GM23338 (cell line): ENCODE results near the gene ZNF512. TPM values are rescaled to one million over a fixed set of nuclear protein-coding genes. Genes with fewer than 3 reads are reported as not detected.

Source experiments
- ATAC-seq: fragments of 200-7000 bp; cut with Tn5 transposase; 3 replicates; pipeline ENCODE4 v1.9.1; 2020
- DNase-seq: peaks from one replicate; pipeline ENCODE4 v3.0.0-alpha.2; 2015; ENCODE audit warnings: low spot score
- H2AFZ ChIP-seq: fragments of 200-600 bp; sonication (generic); 2 replicates; pipeline ENCODE4 v1.8.0; 2016; ENCODE audit warnings: antibody characterized with exemption, mild to moderate bottlenecking, moderate library complexity
- H3F3A ChIP-seq: fragments of 200-600 bp; sonication (generic); replicated peaks from 2 replicates; pipeline ENCODE4 v1.8.0; 2017; ENCODE audit warnings: antibody characterized with exemption, mixed run types, low read depth
- H3K27ac ChIP-seq: fragments of 200-600 bp; sonication (generic); 2 replicates; pipeline ENCODE4 v1.6.1; 2016; ENCODE audit warnings: low read depth
- H3K27me3 ChIP-seq: fragments of 200-600 bp; sonication (generic); 2 replicates; pipeline ENCODE4 v1.8.0; 2016; ENCODE audit warnings: mild to moderate bottlenecking, mixed run types, moderate library complexity; ENCODE audit not compliant: insufficient read depth
- H3K36me3 ChIP-seq: fragments of 200-600 bp; sonication (generic); 2 replicates; pipeline ENCODE4 v1.8.0; 2016; ENCODE audit warnings: mild to moderate bottlenecking; ENCODE audit not compliant: insufficient read depth
- H3K4me1 ChIP-seq: fragments of 200-600 bp; sonication (generic); 2 replicates; pipeline ENCODE4 v1.8.0; 2016; ENCODE audit warnings: mild to moderate bottlenecking, moderate library complexity; ENCODE audit not compliant: insufficient read depth
- H3K4me2 ChIP-seq: fragments of 200-600 bp; sonication (generic); 2 replicates; pipeline ENCODE4 v1.7.1; 2017; ENCODE audit warnings: mixed run types
- H3K4me3 ChIP-seq: fragments of 200-600 bp; sonication (generic); 2 replicates; pipeline ENCODE4 v1.6.1; 2016; ENCODE audit warnings: mixed run types
- H3K79me2 ChIP-seq: fragments of 200-600 bp; sonication (generic); replicated peaks from 2 replicates; pipeline ENCODE4 v1.8.0; 2017; ENCODE audit warnings: mild to moderate bottlenecking; ENCODE audit not compliant: insufficient read depth
- H3K9me2 ChIP-seq: fragments of 200-600 bp; sonication (generic); 2 replicates; pipeline ENCODE4 v1.8.0; 2017; ENCODE audit not compliant: insufficient read depth
- H4K20me1 ChIP-seq: fragments of 200-600 bp; sonication (generic); replicated peaks from 2 replicates; pipeline ENCODE4 v1.8.0; 2017; ENCODE audit warnings: mild to moderate bottlenecking; ENCODE audit not compliant: insufficient read depth
- H3K27ac Mint-ChIP-seq: 2 replicates; pipeline ENCODE4 v1.8.0; 2020; ENCODE audit warnings: inconsistent platforms, mild to moderate bottlenecking, moderate library complexity, mixed read lengths
- H3K27me3 Mint-ChIP-seq: 3 replicates; pipeline ENCODE4 v1.8.0; 2022; ENCODE audit warnings: low read depth, mild to moderate bottlenecking, moderate library complexity, mixed read lengths, inconsistent platforms; ENCODE audit not compliant: insufficient read depth, poor library complexity
- H3K36me3 Mint-ChIP-seq: 3 replicates; pipeline ENCODE4 v1.8.0; 2021; ENCODE audit warnings: low read depth, mild to moderate bottlenecking, inconsistent platforms, moderate library complexity, mixed read lengths
- H3K4me1 Mint-ChIP-seq: 3 replicates; pipeline ENCODE4 v1.8.0; 2020; ENCODE audit warnings: mild to moderate bottlenecking, inconsistent platforms, mixed read lengths
- H3K4me3 Mint-ChIP-seq: 3 replicates; pipeline ENCODE4 v1.8.0; 2021; ENCODE audit warnings: moderate library complexity, mild to moderate bottlenecking, inconsistent platforms, mixed read lengths
- H3K9me3 Mint-ChIP-seq: 3 replicates; pipeline ENCODE4 v1.8.0; 2020; ENCODE audit warnings: moderate library complexity, mild to moderate bottlenecking, inconsistent platforms, mixed read lengths
- CREB1 ChIP-seq: fragments of 250-450 bp; sonication (Bioruptor Pico); IDR thresholded peaks from 2 replicates; pipeline ENCODE4 v1.5.0; 2020; ENCODE audit warnings: low read depth, mild to moderate bottlenecking, moderate library complexity
- CTCF ChIP-seq, 2 experiments: fragments of 200-600 bp in 1 of 2; sonication (generic) in 1 of 2; conservative IDR thresholded peaks; 2 replicates each; pipeline versions ENCODE4 v1.5.1 to v1.6.1; 2016 to 2017; ENCODE audit warnings: antibody characterized with exemption in 2 of 2, low read depth in 2 of 2, mild to moderate bottlenecking in 2 of 2, moderate library complexity in 1 of 2
- ETS1 ChIP-seq: IDR thresholded peaks from 2 replicates; pipeline ENCODE4 v1.6.1; 2016; ENCODE audit warnings: antibody characterized with exemption
- EZH2 ChIP-seq: fragments of 200-600 bp; sonication (generic); IDR thresholded peaks from one replicate; pipeline ENCODE4 v1.8.0; 2017; ENCODE audit warnings: antibody characterized with exemption, mild to moderate bottlenecking, low read depth; ENCODE audit not compliant: unreplicated experiment
- EZH2phosphoT487 ChIP-seq: fragments of 200-600 bp; sonication (generic); IDR thresholded peaks from one replicate; pipeline ENCODE4 v1.8.1; 2018; ENCODE audit warnings: antibody characterized with exemption; ENCODE audit not compliant: unreplicated experiment
- JUNB ChIP-seq: IDR thresholded peaks from one replicate; pipeline ENCODE4 v1.6.1; 2016; ENCODE audit warnings: antibody characterized with exemption; ENCODE audit not compliant: unreplicated experiment
- POLR2AphosphoS5 ChIP-seq: IDR thresholded peaks from 2 replicates; pipeline ENCODE4 v1.6.1; 2016; ENCODE audit warnings: antibody characterized with exemption, low read depth
- REST ChIP-seq: IDR thresholded peaks from one replicate; pipeline ENCODE4 v1.6.1; 2018; ENCODE audit warnings: antibody characterized with exemption; ENCODE audit not compliant: unreplicated experiment
- STAT1 ChIP-seq: IDR thresholded peaks from one replicate; pipeline ENCODE4 v1.6.1; 2016; ENCODE audit warnings: antibody characterized with exemption; ENCODE audit not compliant: unreplicated experiment
- ZNF114 ChIP-seq: fragments of 250-450 bp; sonication (Bioruptor Pico); IDR thresholded peaks from 2 replicates; pipeline ENCODE4 v1.5.0; 2020; ENCODE audit warnings: mild to moderate bottlenecking, moderate library complexity
- ZNF331 ChIP-seq: fragments of 250-450 bp; sonication (Bioruptor Pico); IDR thresholded peaks from 2 replicates; pipeline ENCODE4 v1.5.0; 2020; ENCODE audit warnings: low read depth, mild to moderate bottlenecking, moderate library complexity
- ZNF462 ChIP-seq: fragments of 250-450 bp; sonication (Bioruptor Pico); IDR thresholded peaks from 2 replicates; pipeline ENCODE4 v1.5.0; 2020; ENCODE audit warnings: mild to moderate bottlenecking, moderate library complexity
- polyA plus RNA-seq: library from polyadenylated mRNA; unstranded; fragments of >200 nt; fragmentation: Nextera tagmentation; extraction: Ambion mirVana; gene quantifications from 2 replicates; pipeline ENCODE4 v1.2.1, GENCODE V29; 2016
- total RNA-seq: library from RNA; depleted of rRNA; stranded (reverse); fragments of >200 nt; shearing (Covaris generic); gene quantifications from 2 replicates; pipeline ENCODE4 v1.2.3, GENCODE V29; 2014

Gene ZNF512
- total and polyA plus RNA-seq, 2 experiments from 2014 or later: 26.0 to 38.4 TPM

GRCh38 chr2:27559228-27559627 lies 23.6 kb upstream of the ZNF512 start:
- H3K27ac ChIP-seq: no peak overlapping the region
- no peaks in the 10 kb centered on the region; the same call in 2 of the 3 replicates for H3K36me3 Mint-ChIP-seq
- no peak overlapping the region for H3K27ac Mint-ChIP-seq
- no peaks in the 10 kb centered on the region for H4K20me1 ChIP-seq
- no peaks in the 10 kb centered on the region for H3K4me1 Mint-ChIP-seq
- no peak overlapping the region for H3K4me3 Mint-ChIP-seq
- DNase-seq: no peak
- peaks cover 15% of the 10 kb centered on the region for H3K9me3 Mint-ChIP-seq
- H3K4me1 ChIP-seq: no peaks in the 10 kb centered on the region
- TF ChIP-seq JUNB (no peak), ETS1 (no peak), STAT1 (no peak), ZNF462 (no peak), POLR2AphosphoS5 (no peak), CREB1 (no peak), CTCF (conservative IDR thresholded peaks at IDR 0.05; ENCODE audit: low read depth in 2 of 2) (no peak), ZNF331 (CRISPR knock-in tag) (no peak), EZH2 (no peak), EZH2phosphoT487 (no peak), ZNF114 (CRISPR knock-in tag) (no peak), REST (no peak)
- H3K79me2 ChIP-seq: no peaks in the 10 kb centered on the region
- H3K4me2 ChIP-seq: no peak overlapping the region
- H3F3A ChIP-seq: no peaks in the 10 kb centered on the region
- no peaks in the 10 kb centered on the region for H3K9me2 ChIP-seq
- no peak for ATAC-seq
- no peaks in the 10 kb centered on the region for H3K36me3 ChIP-seq
- H2AFZ ChIP-seq: no peak overlapping the region
- no peak overlapping the region for H3K4me3 ChIP-seq
- no peaks in the 10 kb centered on the region for H3K27me3 ChIP-seq
- H3K27me3 Mint-ChIP-seq: no peaks in the 10 kb centered on the region
